Cardiac muscle cell (in vitro differentiated cells and primary cell): ENCODE measurements around the gene GPR137. TPM values are rescaled to one million over a fixed set of nuclear protein-coding genes. Genes with fewer than 3 reads are reported as not detected.

ENCODE experiments used
- DNase-seq, 2 donors: peaks; one replicate each; pipeline versions ENCODE4 v3.0.0 to v3.0.0-alpha.2; 2010 to 2017; ENCODE audit warnings: low read depth in 1 of 2, low spot score in 1 of 2
- H3K27ac ChIP-seq: fragments of 200-600 bp; sonication (generic); 2 replicates; pipeline ENCODE4 v1.5.1; 2016
- H3K27me3 ChIP-seq: fragments of 200-600 bp; sonication (generic); 2 replicates; pipeline ENCODE4 v1.6.0; 2016; ENCODE audit warnings: control low read depth
- H3K36me3 ChIP-seq: fragments of 200-600 bp; sonication (generic); 2 replicates; pipeline ENCODE4 v1.5.1; 2016; ENCODE audit warnings: control low read depth
- H3K4me1 ChIP-seq: fragments of 200-600 bp; sonication (generic); 2 replicates; pipeline ENCODE4 v1.8.1; 2017; ENCODE audit warnings: low read depth, mild to moderate bottlenecking, mixed run types
- H3K4me3 ChIP-seq: fragments of 200-600 bp; sonication (generic); 2 replicates; pipeline ENCODE4 v1.5.1; 2016; ENCODE audit warnings: mild to moderate bottlenecking
- H3K9me3 ChIP-seq: fragments of 200-600 bp; sonication (generic); 2 replicates; pipeline ENCODE4 v1.5.1; 2017; ENCODE audit warnings: low read depth, mild to moderate bottlenecking, control low read depth
- polyA plus RNA-seq: library from polyadenylated mRNA; unstranded; fragments of >200 nt; fragmentation: Nextera tagmentation; extraction: Ambion mirVana; gene quantifications from 2 replicates; pipeline ENCODE4 v1.2.1, GENCODE V29; 2016
- total RNA-seq: library from RNA; depleted of rRNA; stranded (reverse); fragments of >200 nt; gene quantifications from 2 replicates; pipeline ENCODE4 v1.2.3, GENCODE V29; 2016
- TF ChIP-seq, protein P1 (sequence below): IDR thresholded peaks from 2 replicates; pipeline ENCODE4 v1.5.1; 2012; ENCODE audit warnings: low read depth, mild to moderate bottlenecking, low read length

Gene GPR137
- total and polyA plus RNA-seq, 2 experiments from 2014 or later = 37.7 to 82.6 TPM

DNA sequence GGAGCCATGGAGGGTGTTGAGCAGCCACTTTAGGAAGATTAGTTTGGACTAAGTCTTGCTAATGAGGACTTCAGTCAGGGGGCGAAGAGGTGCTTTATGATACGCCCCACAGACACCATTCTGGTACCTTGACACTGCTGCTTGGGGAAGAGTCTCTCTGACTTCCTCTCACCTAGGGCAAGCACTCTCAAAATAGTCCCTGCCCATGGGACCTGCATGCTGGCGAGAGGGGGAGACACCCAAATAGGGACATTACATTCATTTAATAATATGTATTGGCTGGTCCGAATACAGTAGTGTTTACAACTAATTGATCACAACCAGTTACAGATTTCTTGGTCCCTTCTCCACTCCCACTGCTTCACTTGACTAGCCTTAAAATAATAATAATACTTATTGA, 10.1 kb downstream of the GPR137 start:
- Histone ChIP-seq H3K4me1 (no peaks in the 10 kb centered on the region), H3K36me3 (no peaks in the 10 kb centered on the region), H3K4me3 (no peak overlapping the region), H3K27ac (no peak overlapping the region), H3K9me3 (no peaks in the 10 kb centered on the region), H3K27me3 (peaks cover 100% of the 10 kb centered on the region)
- no peak for DNase-seq
- TF ChIP-seq, protein P1, sequence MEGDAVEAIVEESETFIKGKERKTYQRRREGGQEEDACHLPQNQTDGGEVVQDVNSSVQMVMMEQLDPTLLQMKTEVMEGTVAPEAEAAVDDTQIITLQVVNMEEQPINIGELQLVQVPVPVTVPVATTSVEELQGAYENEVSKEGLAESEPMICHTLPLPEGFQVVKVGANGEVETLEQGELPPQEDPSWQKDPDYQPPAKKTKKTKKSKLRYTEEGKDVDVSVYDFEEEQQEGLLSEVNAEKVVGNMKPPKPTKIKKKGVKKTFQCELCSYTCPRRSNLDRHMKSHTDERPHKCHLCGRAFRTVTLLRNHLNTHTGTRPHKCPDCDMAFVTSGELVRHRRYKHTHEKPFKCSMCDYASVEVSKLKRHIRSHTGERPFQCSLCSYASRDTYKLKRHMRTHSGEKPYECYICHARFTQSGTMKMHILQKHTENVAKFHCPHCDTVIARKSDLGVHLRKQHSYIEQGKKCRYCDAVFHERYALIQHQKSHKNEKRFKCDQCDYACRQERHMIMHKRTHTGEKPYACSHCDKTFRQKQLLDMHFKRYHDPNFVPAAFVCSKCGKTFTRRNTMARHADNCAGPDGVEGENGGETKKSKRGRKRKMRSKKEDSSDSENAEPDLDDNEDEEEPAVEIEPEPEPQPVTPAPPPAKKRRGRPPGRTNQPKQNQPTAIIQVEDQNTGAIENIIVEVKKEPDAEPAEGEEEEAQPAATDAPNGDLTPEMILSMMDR = no peak

DNA sequence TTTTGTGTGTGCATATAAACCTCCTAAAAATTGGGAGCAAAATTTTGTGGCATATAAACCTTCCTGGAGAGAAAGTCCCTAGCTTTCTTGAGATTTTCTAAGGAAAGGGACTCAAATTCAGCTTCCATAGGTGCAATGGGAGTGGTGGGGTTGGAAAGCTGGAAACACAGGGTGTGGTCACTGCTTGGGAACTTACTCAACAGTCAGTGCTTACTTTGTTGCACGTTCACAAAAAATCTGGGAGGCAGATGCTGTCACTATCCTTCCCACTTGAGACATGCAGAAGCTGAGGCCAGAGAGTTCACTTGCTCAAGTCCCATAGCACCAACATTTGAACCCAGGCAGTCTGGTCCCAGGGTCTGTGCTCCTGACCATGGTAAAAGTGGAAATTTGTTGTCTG, 10.6 kb downstream of the GPR137 start:
- no peak for DNase-seq
- no peaks in the 10 kb centered on the region for H3K4me1 ChIP-seq
- peaks cover 100% of the 10 kb centered on the region for H3K27me3 ChIP-seq
- no peaks in the 10 kb centered on the region for H3K9me3 ChIP-seq
- no peaks in the 10 kb centered on the region for H3K36me3 ChIP-seq
- no peak overlapping the region for H3K27ac ChIP-seq
- TF ChIP-seq, protein P1 = no peak
- no peak overlapping the region for H3K4me3 ChIP-seq

DNA sequence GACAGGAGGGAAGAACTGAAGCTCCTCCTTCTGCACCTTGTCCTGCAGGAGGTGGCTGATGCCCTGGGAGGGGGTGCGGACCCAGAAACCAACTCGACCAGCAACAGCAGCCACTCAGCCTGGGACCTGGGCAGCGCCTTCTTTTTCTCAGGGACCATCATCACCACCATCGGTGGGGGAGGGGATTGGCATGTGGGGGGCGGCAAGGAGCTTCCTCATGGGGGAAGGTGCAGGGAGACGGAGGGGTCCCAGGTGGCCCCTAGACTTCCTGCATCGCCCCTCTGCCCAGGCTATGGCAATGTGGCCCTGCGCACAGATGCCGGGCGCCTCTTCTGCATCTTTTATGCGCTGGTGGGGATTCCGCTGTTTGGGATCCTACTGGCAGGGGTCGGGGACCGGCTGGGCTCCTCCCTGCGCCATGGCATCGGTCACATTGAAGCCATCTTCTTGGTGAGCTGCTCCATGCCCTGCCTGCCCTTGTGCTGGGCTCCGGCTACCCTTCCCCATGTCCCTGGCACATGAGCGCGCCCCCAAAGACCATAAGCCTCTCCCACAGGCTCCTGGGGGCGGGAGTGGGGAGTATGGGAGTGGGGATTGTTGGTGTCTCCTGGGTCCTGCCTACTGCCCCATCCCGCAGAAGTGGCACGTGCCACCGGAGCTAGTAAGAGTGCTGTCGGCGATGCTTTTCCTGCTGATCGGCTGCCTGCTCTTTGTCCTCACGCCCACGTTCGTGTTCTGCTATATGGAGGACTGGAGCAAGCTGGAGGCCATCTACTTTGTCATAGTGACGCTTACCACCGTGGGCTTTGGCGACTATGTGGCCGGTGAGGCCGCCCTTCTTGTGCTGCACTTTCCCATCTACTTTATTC, 11.4 kb downstream of the GPR137 start:
- no peaks in the 10 kb centered on the region for H3K36me3 ChIP-seq
- H3K9me3 ChIP-seq = no peaks in the 10 kb centered on the region
- no peak overlapping the region for H3K4me3 ChIP-seq
- no peaks in the 10 kb centered on the region for H3K4me1 ChIP-seq
- DNase-seq = no peak
- H3K27me3 ChIP-seq = peaks cover 100% of the 10 kb centered on the region
- TF ChIP-seq, protein P1 = no peak
- H3K27ac ChIP-seq = no peak overlapping the region

DNA sequence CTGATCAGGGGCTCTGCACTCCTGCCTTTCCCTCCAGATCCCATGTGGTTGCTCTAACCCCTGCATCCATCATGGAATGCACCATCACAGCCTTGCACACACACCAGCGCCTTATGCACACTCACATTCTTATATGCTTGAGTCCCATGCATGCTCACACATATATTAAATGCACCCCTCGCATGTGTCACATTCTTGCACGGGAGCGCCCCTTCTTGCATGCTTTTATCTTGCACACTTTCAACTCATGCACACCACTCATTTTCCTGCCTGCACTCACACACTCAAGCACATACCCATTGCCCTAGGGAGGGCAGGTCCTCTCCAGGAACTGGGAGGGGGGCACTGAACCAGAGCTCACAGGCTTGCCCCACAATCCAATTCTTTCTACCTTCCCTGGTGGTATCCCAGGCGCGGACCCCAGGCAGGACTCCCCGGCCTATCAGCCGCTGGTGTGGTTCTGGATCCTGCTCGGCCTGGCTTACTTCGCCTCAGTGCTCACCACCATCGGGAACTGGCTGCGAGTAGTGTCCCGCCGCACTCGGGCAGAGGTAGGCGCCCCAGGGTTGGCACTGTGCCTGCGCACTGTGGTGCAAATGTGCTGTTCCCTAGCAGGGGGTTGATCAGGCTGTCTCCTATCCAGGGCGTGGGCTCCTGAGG, 12.2 kb downstream of the GPR137 start:
- TF ChIP-seq, protein P1 = no peak
- DNase-seq = no peak
- no peak overlapping the region for H3K4me3 ChIP-seq

DNA sequence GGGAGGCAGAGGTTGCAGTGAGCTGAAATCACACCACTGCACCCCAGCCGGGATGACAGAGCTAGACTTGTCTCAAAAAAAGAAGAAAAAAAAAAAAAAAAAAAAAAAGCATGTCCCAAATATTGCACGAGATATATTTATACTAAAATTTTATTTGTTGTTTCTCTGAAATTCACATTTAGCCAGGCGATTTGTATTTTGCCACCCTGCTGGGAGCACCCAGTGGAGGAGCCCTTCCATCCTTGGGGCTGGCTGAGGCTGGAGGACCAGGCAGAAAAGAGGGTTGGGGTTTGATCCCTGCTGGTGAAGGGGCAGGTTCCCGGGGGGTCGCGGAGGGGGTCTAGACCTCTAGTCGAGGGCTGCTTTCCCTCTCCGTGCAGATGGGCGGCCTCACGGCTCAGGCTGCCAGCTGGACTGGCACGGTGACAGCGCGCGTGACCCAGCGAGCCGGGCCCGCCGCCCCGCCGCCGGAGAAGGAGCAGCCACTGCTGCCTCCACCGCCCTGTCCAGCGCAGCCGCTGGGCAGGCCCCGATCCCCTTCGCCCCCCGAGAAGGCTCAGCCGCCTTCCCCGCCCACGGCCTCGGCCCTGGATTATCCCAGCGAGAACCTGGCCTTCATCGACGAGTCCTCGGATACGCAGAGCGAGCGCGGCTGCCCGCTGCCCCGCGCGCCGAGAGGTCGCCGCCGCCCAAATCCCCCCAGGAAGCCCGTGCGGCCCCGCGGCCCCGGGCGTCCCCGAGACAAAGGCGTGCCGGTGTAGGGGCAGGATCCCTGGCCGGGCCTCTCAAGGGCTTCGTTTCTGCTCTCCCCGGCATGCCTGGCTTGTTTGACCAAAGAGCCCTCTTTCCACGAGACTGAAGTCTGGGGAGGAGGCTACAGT, 13.6 kb downstream of the GPR137 start:
- Histone ChIP-seq H3K4me3 (peak overlapping the region; percentile 3), H3K27me3 (peaks cover 78% of the 10 kb centered on the region), H3K36me3 (no peaks in the 10 kb centered on the region), H3K9me3 (no peaks in the 10 kb centered on the region), H3K4me1 (peaks cover 4% of the 10 kb centered on the region), H3K27ac (no peak overlapping the region)
- peak; percentile 30 to 42 for DNase-seq
- TF ChIP-seq, protein P1 = no peak

More for the DNA sequence above, 12.2 kb downstream of the GPR137 start:
- H3K36me3 ChIP-seq = no peaks in the 10 kb centered on the region
- peaks cover 92% of the 10 kb centered on the region for H3K27me3 ChIP-seq
- no peaks in the 10 kb centered on the region for H3K4me1 ChIP-seq
- H3K27ac ChIP-seq = no peak overlapping the region
- no peaks in the 10 kb centered on the region for H3K9me3 ChIP-seq
